Immature natural killer cell (primary cell): ENCODE results near the gene HOOK1. TPM values are rescaled to one million over a fixed set of nuclear protein-coding genes. Genes with fewer than 3 reads are reported as not detected.
"Not testable (repeated sequence)": the region's sequence is repeated elsewhere in the genome, so short reads cannot be mapped to it uniquely, and the experiment has no call there.

Experiments
- DNase-seq, 3 donors: peaks; one replicate each; pipeline ENCODE4 v3.0.0; 2022; ENCODE audit warnings: mixed read lengths in 1 of 3
- H3K27ac Mint-ChIP-seq, 6 donors: one replicate each; pipeline ENCODE4 v1.8.0; 2020; ENCODE audit warnings: mixed read lengths in 6 of 6, mild to moderate bottlenecking in 5 of 6, inconsistent platforms in 4 of 6, moderate library complexity in 3 of 6
- H3K27me3 Mint-ChIP-seq, 3 donors: one replicate each; pipeline ENCODE4 v1.8.0; 2020 to 2021; ENCODE audit warnings: low read depth in 3 of 3, mild to moderate bottlenecking in 3 of 3, mixed read lengths in 3 of 3, moderate library complexity in 3 of 3, inconsistent platforms in 1 of 3
- H3K36me3 Mint-ChIP-seq, 3 donors: one replicate each; pipeline ENCODE4 v1.8.0; 2020; ENCODE audit warnings: mixed read lengths in 3 of 3, inconsistent platforms in 2 of 3, mild to moderate bottlenecking in 2 of 3
- H3K4me1 Mint-ChIP-seq, 2 donors: one replicate each; pipeline ENCODE4 v1.8.0; 2020; ENCODE audit warnings: inconsistent platforms in 2 of 2, mild to moderate bottlenecking in 2 of 2, mixed read lengths in 2 of 2, moderate library complexity in 1 of 2
- H3K4me3 Mint-ChIP-seq, 5 donors: one replicate each; pipeline ENCODE4 v1.8.0; 2020; ENCODE audit warnings: mild to moderate bottlenecking in 5 of 5, mixed read lengths in 5 of 5, inconsistent platforms in 3 of 5, moderate library complexity in 3 of 5
- H3K9me3 Mint-ChIP-seq, 6 donors: one replicate each; pipeline ENCODE4 v1.8.0; 2020; ENCODE audit warnings: mild to moderate bottlenecking in 6 of 6, mixed read lengths in 6 of 6, inconsistent platforms in 4 of 6, moderate library complexity in 3 of 6
- polyA plus RNA-seq, 3 donors: library from polyadenylated mRNA; unstranded; fragments of 300-500 nt; fragmentation: Illumina TruSeq; gene quantifications; one replicate each; pipeline ENCODE4 v1.2.3, GENCODE V29; 2021

The HOOK1 gene
- polyA plus RNA-seq, 3 donors from 2014 or later = 1.1 to 5.1 TPM; not detected in 1

DNA sequence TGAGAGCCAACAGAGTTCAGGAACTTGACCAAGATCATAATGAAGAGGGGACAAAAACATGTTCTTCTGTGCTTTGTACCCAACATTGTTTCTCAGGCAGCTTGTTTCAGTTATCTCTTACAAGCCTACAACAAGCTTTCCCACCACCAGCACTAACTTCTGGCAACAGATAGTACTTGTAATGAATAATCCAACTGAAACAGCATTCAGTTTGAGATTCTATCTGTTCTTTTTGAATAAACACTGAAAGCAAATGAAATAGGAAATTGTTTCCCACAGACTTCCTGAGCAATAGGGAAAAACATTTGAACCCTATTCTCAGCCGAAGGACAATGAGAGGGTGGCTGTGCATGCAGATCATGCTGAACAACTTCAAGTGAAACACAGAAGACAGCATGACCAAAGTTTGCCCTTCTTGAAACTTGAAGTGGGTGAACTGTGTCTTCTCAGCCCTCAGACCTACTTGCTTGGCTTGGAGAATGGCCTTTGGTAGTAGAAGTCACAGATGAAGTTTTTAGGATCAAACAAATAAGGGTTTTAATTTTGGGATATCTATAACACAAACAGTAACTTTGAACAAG is 11.2 kb upstream of the HOOK1 start:
- Mint-ChIP-seq H3K9me3 (peaks cover 0 to 6% (median 0%) of the 10 kb centered on the region in 6 donors), H3K4me3 (no peak overlapping the region), H3K27me3 (peaks cover 2 to 16% (median 4%) of the 10 kb centered on the region in 3 donors), H3K4me1 (no peaks in the 10 kb centered on the region), H3K36me3 (peaks cover 0 to 7% (median 0%) of the 10 kb centered on the region in 3 donors), H3K27ac (no peak overlapping the region)
- DNase-seq = no peak

DNA sequence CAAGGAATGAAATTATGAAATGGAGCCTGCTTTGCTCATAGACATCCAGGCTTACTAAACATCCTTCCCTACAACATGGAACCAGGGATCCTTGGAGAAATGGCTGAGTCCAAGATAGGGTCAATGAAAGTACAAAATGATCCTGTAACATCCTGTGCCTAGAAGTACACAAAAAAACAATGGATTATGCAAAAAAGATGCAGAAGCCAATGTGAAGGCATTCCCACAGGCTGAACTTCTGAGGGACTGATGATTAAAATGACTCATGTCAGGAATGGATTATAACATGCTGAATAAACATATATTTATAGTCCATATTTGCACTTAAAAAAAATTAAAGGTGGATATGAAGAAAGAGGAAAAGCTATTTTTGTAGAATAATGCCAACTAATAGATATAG is 10.4 kb upstream of the HOOK1 start:
- no peak overlapping the region for H3K27ac Mint-ChIP-seq
- H3K4me3 Mint-ChIP-seq = no peak overlapping the region
- peaks cover 0 to 7% (median 0%) of the 10 kb centered on the region in 3 donors for H3K36me3 Mint-ChIP-seq

DNA sequence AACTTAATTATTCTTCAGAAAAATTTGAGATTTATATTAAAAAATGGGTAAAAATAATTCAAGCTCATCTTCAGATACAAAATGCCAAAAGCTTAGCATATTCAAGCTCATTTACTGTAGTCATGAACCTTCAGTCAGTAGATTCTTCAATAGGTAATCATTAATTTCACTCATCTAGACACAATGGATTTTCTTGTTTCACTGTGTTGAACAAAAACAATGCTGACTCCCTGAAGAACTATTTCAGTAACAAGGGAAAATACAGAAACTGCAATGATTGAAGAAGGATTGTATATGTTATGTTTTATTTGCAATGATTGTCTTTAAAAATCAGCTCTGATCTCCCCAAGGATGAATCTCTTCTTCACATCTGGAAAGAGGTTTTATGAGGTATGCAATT is 9.2 kb upstream of the HOOK1 start:
- peaks cover 9 to 22% (median 9%) of the 10 kb centered on the region in 3 donors for H3K27me3 Mint-ChIP-seq
- no peak for DNase-seq
- no peak overlapping the region for H3K4me3 Mint-ChIP-seq
- peaks cover 0 to 4% (median 0%) of the 10 kb centered on the region in 3 donors for H3K36me3 Mint-ChIP-seq
- peaks cover 0 to 2% (median 0%) of the 10 kb centered on the region in 6 donors for H3K9me3 Mint-ChIP-seq
- H3K4me1 Mint-ChIP-seq = no peaks in the 10 kb centered on the region
- no peak overlapping the region for H3K27ac Mint-ChIP-seq

More for the DNA sequence above, 10.4 kb upstream of the HOOK1 start:
- Mint-ChIP-seq H3K27me3 (peaks cover 6 to 18% (median 9%) of the 10 kb centered on the region in 3 donors), H3K4me1 (no peaks in the 10 kb centered on the region), H3K9me3 (peaks cover 0 to 5% (median 0%) of the 10 kb centered on the region in 6 donors)
- DNase-seq = no peak

GRCh38 chr1:59814180-59814900 is 409 bp upstream of the HOOK1 start:
- H3K27me3 Mint-ChIP-seq = peaks cover 7 to 15% (median 12%) of the 10 kb centered on the region in 3 donors
- H3K9me3 Mint-ChIP-seq = no peaks in the 10 kb centered on the region
- peak overlapping the region in 3 of 5 donors; percentile 81 to 91 (median 85) for H3K4me3 Mint-ChIP-seq
- H3K4me1 Mint-ChIP-seq = peaks cover 7 to 15% of the 10 kb centered on the region in 2 donors
- DNase-seq = peak; percentile 75 to 84 (median 79)
- peak overlapping the region in 5 of 6 donors; percentile 41 to 78 (median 71) for H3K27ac Mint-ChIP-seq
- H3K36me3 Mint-ChIP-seq = no peaks in the 10 kb centered on the region

DNA sequence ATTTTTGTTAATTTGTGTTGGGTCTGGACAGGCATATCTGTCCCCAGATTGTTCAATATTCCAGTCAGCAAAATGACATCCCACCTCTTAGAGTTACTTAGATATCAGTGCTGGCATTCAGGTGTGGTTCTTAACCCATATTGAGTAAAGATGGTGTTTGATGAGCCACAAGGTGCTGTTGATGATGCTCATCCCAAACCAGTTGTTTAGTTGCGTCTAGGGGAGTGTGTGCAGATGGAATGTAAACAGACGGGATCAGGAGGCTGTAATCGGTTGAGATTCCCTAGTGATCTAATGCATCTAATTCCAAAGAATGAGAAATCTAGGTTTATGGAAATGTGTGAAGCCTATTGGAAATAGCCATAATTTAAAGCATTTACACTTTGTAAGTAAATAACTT is 1.1 kb downstream of the HOOK1 start:
- no peaks in the 10 kb centered on the region for H3K36me3 Mint-ChIP-seq
- H3K27me3 Mint-ChIP-seq = peaks cover 5 to 11% (median 10%) of the 10 kb centered on the region in 3 donors
- H3K9me3 Mint-ChIP-seq = no peaks in the 10 kb centered on the region
- peaks cover 7 to 15% of the 10 kb centered on the region in 2 donors for H3K4me1 Mint-ChIP-seq
- no peak overlapping the region for H3K27ac Mint-ChIP-seq
- H3K4me3 Mint-ChIP-seq = no peak overlapping the region
- no peak for DNase-seq

- H3K9me3 Mint-ChIP-seq = no peaks in the 10 kb centered on the region
- DNase-seq = no peak
- no peaks in the 10 kb centered on the region for H3K36me3 Mint-ChIP-seq
- peaks cover 5 to 8% (median 6%) of the 10 kb centered on the region in 3 donors for H3K27me3 Mint-ChIP-seq
- peaks cover 7 to 15% of the 10 kb centered on the region in 2 donors for H3K4me1 Mint-ChIP-seq
- H3K27ac Mint-ChIP-seq = no peak overlapping the region
- no peak overlapping the region for H3K4me3 Mint-ChIP-seq
These were observed 1.6 kb downstream of the HOOK1 start for GRCh38 chr1:59816318-59816878.

DNA sequence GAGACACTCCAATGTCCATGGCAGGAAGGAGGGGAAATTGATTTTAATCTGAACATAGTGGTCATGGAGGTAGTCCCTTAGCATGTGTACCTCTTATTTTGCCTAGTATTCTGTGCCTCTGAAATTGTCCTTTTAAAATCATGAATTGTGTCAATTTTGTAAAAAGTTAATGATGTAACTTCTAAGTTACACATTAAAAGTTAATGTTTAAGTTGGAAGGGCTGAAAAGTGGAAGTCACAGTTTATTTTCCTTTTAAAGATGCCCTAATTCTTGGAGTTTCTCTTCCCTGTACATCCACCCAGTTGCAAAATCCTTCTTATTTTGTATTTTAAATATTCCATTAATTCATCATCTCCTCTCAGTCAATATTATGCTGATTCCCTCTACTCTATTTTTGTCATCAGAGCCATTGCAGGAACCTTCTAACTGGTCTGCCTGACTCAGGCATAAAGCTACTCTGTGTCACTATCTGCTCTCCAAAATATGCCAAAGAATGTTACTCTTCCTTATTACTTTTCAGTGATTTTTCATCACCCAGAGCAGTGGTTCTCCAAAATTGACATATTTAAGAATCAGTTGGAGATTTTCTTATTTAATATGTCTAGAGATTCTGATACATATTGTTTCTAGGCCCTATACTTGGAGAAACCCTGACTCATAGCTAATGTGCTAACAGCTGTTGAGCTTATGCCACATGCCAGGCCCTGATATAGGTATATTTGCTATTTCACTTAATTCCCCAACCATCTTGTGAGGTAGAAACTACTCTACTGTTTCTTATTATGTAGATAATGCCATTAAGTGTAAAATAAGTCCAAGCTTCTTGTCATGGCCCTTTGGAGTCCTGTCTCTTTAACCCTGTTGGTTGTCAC is 5.1 kb downstream of the HOOK1 start:
- H3K36me3 Mint-ChIP-seq = peaks cover 0 to 4% (median 0%) of the 10 kb centered on the region in 3 donors
- no peaks in the 10 kb centered on the region for H3K4me1 Mint-ChIP-seq
- no peak overlapping the region for H3K4me3 Mint-ChIP-seq
- H3K27me3 Mint-ChIP-seq = peaks cover 0 to 2% (median 1%) of the 10 kb centered on the region in 3 donors
- no peaks in the 10 kb centered on the region for H3K9me3 Mint-ChIP-seq
- H3K27ac Mint-ChIP-seq = no peak overlapping the region
- no peak for DNase-seq

DNA sequence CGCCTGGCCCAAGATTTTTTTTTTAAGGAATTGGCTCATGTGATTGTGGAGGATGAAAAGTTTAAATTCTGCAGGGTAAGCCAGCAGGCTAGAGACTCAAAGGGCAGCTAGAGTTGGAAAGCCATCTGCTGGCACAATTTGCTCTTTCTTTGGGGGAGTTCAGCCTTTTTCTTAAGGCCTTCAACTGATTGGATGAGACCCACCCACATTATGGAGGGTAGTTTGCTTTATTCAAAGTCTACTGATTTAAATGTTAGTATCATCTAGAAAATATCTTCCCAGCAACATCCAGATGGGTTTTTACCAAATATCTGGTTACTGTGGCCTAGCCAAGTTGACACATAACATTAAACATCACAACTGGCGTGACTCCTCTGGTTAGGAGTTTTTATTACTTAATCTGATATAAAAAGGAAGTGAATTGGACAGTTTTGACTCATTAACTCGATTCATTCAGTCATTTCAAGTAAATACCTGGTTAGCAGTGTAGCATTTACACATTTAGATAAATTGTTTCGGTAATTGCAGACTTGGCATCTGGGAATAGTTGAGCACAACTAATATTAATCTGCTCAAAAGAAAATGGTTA is 12.4 kb downstream of the HOOK1 start:
- H3K9me3 Mint-ChIP-seq = no peaks in the 10 kb centered on the region
- no peaks in the 10 kb centered on the region for H3K4me1 Mint-ChIP-seq
- no peak overlapping the region for H3K4me3 Mint-ChIP-seq
- no peak for DNase-seq
- peaks cover 0 to 3% (median 3%) of the 10 kb centered on the region in 3 donors for H3K27me3 Mint-ChIP-seq
- peaks cover 0 to 5% (median 4%) of the 10 kb centered on the region in 3 donors for H3K36me3 Mint-ChIP-seq
- no peak overlapping the region for H3K27ac Mint-ChIP-seq

DNA sequence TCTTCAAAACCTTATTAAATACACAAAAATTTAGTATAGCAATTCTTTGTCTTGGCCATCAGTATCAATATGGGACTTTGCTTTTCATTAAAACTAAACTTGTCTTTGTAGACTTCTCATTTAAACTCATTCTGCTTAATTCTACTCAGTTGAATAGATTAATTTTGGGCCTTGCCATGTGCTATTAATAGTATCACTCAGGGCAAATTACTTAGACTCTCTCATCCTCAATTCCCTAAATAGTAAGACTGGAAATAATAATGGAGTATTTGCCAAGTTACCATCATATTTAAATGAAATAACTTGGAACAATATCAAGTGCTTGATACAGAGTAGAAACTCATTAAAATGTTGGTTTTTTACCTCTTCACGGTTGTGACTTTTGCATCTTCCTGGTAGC is 13.4 kb downstream of the HOOK1 start:
- Mint-ChIP-seq H3K27ac (no peak overlapping the region), H3K9me3 (no peaks in the 10 kb centered on the region), H3K27me3 (peaks cover 0 to 3% (median 3%) of the 10 kb centered on the region in 3 donors), H3K4me1 (no peaks in the 10 kb centered on the region), H3K4me3 (no peak overlapping the region), H3K36me3 (peaks cover 0 to 5% (median 4%) of the 10 kb centered on the region in 3 donors)
- DNase-seq = no peak

DNA sequence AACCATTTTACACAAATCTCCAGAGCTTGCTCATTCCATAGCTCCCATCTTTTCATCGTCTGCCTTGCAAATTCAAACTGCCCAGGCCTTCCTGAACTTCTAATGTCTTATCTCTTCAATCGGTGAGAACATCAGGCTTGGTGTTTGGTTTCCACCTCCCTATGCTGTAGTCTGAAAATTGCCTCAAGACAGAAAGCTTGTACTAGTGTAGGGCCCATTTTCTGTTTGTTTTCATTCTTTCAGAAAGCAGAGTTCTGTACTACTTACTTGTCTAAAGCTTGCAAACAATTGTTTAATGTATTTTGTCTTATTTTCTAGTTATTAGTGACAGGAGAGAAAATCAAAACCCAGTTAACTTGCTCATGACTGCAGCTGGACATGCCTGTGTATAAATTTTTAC is 16.8 kb downstream of the HOOK1 start:
- Mint-ChIP-seq H3K27ac (no peak overlapping the region), H3K36me3 (peaks cover 0 to 10% (median 4%) of the 10 kb centered on the region in 3 donors), H3K4me3 (no peak overlapping the region), H3K27me3 (peaks cover 0 to 3% (median 2%) of the 10 kb centered on the region in 3 donors), H3K9me3 (no peaks in the 10 kb centered on the region), H3K4me1 (no peaks in the 10 kb centered on the region)
- no peak for DNase-seq

- Mint-ChIP-seq H3K4me1 (no peaks in the 10 kb centered on the region), H3K27me3 (peaks cover 0 to 2% (median 0%) of the 10 kb centered on the region in 3 donors), H3K36me3 (peaks cover 0 to 10% (median 4%) of the 10 kb centered on the region in 3 donors), H3K4me3 (no peak overlapping the region), H3K9me3 (no peaks in the 10 kb centered on the region), H3K27ac (no peak overlapping the region)
- DNase-seq = no peak
These were observed 18.3 kb downstream of the HOOK1 start for GRCh38 chr1:59833022-59833421.

DNA sequence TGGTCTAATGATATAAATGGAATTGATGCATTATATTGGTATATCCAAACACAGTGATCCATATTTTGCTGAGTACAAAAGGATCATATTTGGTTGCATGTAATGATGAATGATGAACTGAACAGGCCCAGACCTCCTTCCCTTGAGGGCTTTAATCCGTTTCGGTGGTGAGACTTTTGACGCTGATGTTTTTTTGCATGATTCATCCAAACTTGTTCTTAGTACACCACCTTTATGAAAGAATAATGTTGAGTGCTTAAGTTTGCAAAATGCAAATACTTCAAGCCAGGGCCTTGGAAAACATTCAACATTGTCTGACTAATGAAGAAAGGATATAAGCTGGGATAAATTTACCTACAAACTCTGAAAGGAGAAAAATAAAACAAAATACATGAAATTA is 19.2 kb downstream of the HOOK1 start:
- H3K36me3 Mint-ChIP-seq = peaks cover 0 to 12% (median 12%) of the 10 kb centered on the region in 3 donors
- H3K4me1 Mint-ChIP-seq = no peaks in the 10 kb centered on the region
- DNase-seq = no peak
- no peaks in the 10 kb centered on the region for H3K9me3 Mint-ChIP-seq
- H3K27ac Mint-ChIP-seq = no peak overlapping the region
- H3K27me3 Mint-ChIP-seq = peaks cover 0 to 4% (median 2%) of the 10 kb centered on the region in 3 donors
- no peak overlapping the region for H3K4me3 Mint-ChIP-seq

- peaks cover 0 to 26% (median 16%) of the 10 kb centered on the region in 3 donors for H3K36me3 Mint-ChIP-seq
- not testable (repeated sequence) for DNase-seq, H3K4me3 Mint-ChIP-seq, H3K4me1 Mint-ChIP-seq, H3K27me3 Mint-ChIP-seq, H3K9me3 Mint-ChIP-seq, H3K27ac Mint-ChIP-seq
These were observed 23.1 kb downstream of the HOOK1 start for GRCh38 chr1:59837857-59838256.
